Measurements from ENCODE around the gene C5. TPM values are rescaled to one million over a fixed set of nuclear protein-coding genes. Genes with fewer than 3 reads are reported as not detected.

The C5 gene
- total RNA-seq, 4 donors from 2014 or later = 3.2 to 13.2 (median 6.8) TPM

DNA sequence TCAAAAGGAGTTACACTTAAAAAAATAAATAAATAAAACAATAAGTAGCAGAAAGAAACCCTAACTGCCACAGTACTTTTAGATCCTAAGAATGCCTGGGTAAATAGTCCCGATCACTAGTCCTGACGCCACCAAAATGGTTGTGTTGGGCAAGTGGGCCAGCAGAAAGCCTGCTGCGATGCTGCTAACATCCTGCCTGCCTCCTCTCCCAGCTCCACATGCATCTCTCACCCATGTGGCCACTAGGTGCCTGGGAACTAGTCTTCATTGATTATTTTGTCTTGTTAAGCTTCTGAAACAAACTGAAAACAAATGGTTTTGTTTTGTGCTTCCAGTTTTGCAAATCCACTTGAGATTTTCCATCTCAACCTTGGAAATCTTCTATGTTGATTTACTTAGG lies 69.1 kb downstream of the C5 start:
- H3K9me3 ChIP-seq = no peaks in the 10 kb centered on the region
- DNase-seq (ENCODE audit: low spot score in 2 of 2) = no peak
- H3K4me1 ChIP-seq = no peaks in the 10 kb centered on the region
- H3K36me3 ChIP-seq = no peaks in the 10 kb centered on the region
- H3K27ac ChIP-seq = no peak overlapping the region
- H3K27me3 ChIP-seq = no peaks in the 10 kb centered on the region
- 100% methylated on average over 3 of the region's 3 CpGs for WGBS
- no peak for TF ChIP-seq POLR2AphosphoS5 (IDR thresholded peaks at IDR 0.05)
- TF ChIP-seq POLR2A (IDR thresholded peaks at IDR 0.05) = no peak
- TF ChIP-seq, protein P1, sequence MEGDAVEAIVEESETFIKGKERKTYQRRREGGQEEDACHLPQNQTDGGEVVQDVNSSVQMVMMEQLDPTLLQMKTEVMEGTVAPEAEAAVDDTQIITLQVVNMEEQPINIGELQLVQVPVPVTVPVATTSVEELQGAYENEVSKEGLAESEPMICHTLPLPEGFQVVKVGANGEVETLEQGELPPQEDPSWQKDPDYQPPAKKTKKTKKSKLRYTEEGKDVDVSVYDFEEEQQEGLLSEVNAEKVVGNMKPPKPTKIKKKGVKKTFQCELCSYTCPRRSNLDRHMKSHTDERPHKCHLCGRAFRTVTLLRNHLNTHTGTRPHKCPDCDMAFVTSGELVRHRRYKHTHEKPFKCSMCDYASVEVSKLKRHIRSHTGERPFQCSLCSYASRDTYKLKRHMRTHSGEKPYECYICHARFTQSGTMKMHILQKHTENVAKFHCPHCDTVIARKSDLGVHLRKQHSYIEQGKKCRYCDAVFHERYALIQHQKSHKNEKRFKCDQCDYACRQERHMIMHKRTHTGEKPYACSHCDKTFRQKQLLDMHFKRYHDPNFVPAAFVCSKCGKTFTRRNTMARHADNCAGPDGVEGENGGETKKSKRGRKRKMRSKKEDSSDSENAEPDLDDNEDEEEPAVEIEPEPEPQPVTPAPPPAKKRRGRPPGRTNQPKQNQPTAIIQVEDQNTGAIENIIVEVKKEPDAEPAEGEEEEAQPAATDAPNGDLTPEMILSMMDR (IDR thresholded peaks at IDR 0.05) = no peak
- TF ChIP-seq EP300 (IDR thresholded peaks at IDR 0.05) = no peak
- no peak overlapping the region for H3K4me3 ChIP-seq

DNA sequence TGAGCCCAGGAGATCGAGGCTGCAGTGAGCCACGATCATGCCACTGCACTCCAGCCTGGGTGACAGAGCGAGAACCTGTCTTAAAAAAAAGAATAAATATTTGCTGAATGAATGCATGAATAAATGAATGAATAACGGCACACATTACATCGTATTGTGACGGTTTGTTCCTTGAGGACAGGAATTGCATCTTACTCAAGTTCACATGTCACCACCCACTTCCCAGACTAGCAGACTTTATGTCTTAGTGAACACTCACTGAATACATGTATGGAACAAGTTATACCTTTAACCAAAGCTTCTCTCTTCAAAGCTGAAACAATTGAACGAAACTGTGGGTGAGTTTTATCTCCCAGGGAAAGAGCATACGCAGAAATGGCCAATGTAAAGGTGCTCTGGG lies 70.3 kb downstream of the C5 start:
- no peaks in the 10 kb centered on the region for H3K4me1 ChIP-seq
- WGBS = 88% methylated on average over 8 of the region's 8 CpGs
- H3K4me3 ChIP-seq = no peak overlapping the region
- TF ChIP-seq EP300 (IDR thresholded peaks at IDR 0.05) (no peak), POLR2A (IDR thresholded peaks at IDR 0.05) (no peak), POLR2AphosphoS5 (IDR thresholded peaks at IDR 0.05) (no peak)
- TF ChIP-seq, protein P1 (IDR thresholded peaks at IDR 0.05) = no peak
- DNase-seq (ENCODE audit: low spot score in 2 of 2) = no peak
- H3K36me3 ChIP-seq = no peaks in the 10 kb centered on the region
- no peaks in the 10 kb centered on the region for H3K9me3 ChIP-seq
- H3K27me3 ChIP-seq = no peaks in the 10 kb centered on the region
- no peak overlapping the region for H3K27ac ChIP-seq

DNA sequence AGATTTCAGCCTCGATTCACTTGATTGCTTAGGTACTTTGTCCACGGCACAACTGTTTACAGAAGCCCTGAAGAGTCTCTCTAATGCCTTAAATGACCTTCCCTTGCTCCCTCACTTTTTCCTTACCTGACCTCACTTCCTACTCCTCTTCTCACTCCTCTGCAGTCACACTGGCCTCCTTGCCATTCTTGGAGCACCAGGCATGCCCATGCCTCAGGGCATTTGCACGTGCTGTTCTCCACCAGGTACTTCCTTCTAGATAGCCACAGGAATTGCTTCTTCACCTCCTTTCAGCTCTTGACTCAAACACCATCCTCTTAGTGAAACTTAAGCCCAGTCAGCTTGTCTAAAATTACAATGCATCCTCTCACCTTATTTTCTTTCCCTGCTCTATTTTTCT lies 71.1 kb downstream of the C5 start:
- no peak for DNase-seq (ENCODE audit: low spot score in 2 of 2)
- H3K4me3 ChIP-seq = no peak overlapping the region
- WGBS = 84% methylated on average over 3 of the region's 3 CpGs

DNA sequence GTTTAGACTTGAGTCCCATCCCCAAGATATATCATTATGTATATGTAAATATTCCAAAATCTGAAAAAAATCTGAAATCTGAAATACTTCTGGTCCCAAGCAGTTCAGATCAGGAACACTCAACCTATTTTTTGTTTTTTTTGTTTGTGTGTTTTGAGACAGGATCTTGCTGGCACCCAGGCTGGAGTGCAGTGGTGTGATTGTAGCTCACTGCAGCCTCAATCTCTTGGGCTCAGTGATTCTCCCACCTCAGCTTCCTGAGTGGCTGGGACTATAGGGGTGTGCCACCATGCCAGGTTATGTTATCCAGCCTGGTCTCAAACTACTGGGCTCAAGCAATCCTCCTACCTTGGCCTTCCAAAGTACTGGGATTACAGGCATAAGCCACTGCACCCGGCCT lies 72.8 kb downstream of the C5 start:
- no peak overlapping the region for H3K4me3 ChIP-seq
- no peaks in the 10 kb centered on the region for H3K27me3 ChIP-seq
- no peak for TF ChIP-seq POLR2A (IDR thresholded peaks at IDR 0.05)
- TF ChIP-seq, protein P1 (IDR thresholded peaks at IDR 0.05) = no peak
- TF ChIP-seq POLR2AphosphoS5 (IDR thresholded peaks at IDR 0.05) = no peak
- no peak for TF ChIP-seq EP300 (IDR thresholded peaks at IDR 0.05)
- DNase-seq (ENCODE audit: low spot score in 2 of 2) = no peak
- H3K36me3 ChIP-seq = no peaks in the 10 kb centered on the region
- H3K4me1 ChIP-seq = no peaks in the 10 kb centered on the region
- no peaks in the 10 kb centered on the region for H3K9me3 ChIP-seq
- 0% methylated on average over 1 of the region's 1 CpG for WGBS
- no peak overlapping the region for H3K27ac ChIP-seq

More for the DNA sequence above, 71.1 kb downstream of the C5 start:
- H3K27ac ChIP-seq = no peak overlapping the region
- H3K4me1 ChIP-seq = no peaks in the 10 kb centered on the region
- no peaks in the 10 kb centered on the region for H3K9me3 ChIP-seq
- TF ChIP-seq POLR2AphosphoS5 (IDR thresholded peaks at IDR 0.05) (no peak), POLR2A (IDR thresholded peaks at IDR 0.05) (no peak), EP300 (IDR thresholded peaks at IDR 0.05) (no peak)
- TF ChIP-seq, protein P1 (IDR thresholded peaks at IDR 0.05) = no peak
- H3K36me3 ChIP-seq = no peaks in the 10 kb centered on the region
- H3K27me3 ChIP-seq = no peaks in the 10 kb centered on the region

DNA sequence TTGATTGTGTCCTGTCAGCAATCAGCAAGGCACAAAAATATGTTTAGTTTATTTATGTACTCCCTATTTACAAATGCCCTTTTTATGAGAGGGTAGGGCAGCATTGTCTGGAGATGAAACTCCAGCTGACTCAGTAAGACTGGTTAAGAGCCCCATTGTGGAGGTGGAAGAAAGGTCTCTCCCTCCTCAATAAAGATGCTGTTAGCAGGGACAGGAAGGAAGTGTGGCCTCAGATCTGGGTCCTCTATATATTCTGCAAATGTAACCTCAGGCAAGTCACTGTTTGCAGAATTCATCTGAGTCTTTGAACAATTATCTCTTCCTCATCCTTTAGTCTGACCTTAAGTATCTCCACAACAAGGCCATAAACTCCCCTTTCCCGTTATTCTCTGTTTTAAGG lies 75.2 kb downstream of the C5 start:
- Histone ChIP-seq H3K4me1 (no peaks in the 10 kb centered on the region), H3K36me3 (no peaks in the 10 kb centered on the region), H3K27me3 (no peaks in the 10 kb centered on the region), H3K9me3 (no peaks in the 10 kb centered on the region), H3K4me3 (no peak overlapping the region), H3K27ac (no peak overlapping the region)
- TF ChIP-seq POLR2A (IDR thresholded peaks at IDR 0.05) = no peak
- TF ChIP-seq, protein P1 (IDR thresholded peaks at IDR 0.05) = no peak
- TF ChIP-seq POLR2AphosphoS5 (IDR thresholded peaks at IDR 0.05) = no peak
- TF ChIP-seq EP300 (IDR thresholded peaks at IDR 0.05) = no peak
- WGBS = 79% methylated on average over 1 of the region's 1 CpG
- DNase-seq (ENCODE audit: low spot score in 2 of 2) = no peak
